ENCODE data around the gene SEPTIN1.

The SEPTIN1 gene

DNA sequence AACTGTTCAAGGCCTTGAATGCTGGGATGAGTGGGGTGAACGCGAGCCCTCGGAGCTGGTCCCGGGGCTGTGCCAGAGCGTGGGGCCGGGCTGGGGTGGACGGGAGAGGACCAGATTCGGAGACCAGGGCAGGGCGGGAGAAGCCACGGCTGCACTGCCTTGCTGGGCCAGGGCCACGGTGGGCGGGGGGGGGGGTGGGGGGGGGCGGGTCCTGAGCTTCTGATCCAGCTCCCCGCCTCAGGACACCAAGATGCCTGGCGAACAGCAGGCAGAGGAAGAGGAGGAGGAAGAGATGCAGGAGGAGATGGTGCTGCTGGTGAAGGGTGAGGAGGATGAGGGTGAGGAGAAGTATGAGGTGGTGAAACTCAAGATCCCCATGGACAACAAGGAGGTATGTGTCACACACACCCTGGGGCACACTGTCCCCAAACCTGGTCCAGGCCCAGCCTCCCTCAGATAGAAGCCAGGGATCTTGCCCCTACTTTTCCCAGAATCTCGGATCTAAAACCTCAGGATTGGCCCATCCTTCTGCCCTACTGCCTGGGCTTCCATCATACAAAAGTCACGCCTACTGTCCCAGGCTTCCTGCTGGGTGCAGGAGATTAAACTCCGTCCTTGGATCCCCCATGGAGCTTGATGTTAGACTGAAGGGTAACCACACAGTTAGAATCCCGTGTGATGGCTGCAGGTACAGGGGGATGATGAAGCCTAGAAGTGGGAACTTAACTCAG, 25.6 kb upstream of the SEPTIN1 start:
- Histone ChIP-seq H3K27ac (ENCODE audit: extremely low read depth, low read depth, low read length) (peak overlapping the region; percentile 92), H3K36me3 (ENCODE audit: control insufficient read depth in 2 of 2, insufficient read depth in 1 of 2, low read length in 2 of 2) (peaks cover 6 to 38% of the 10 kb centered on the region in 2 experiments; a peak in 2 of 3 replicates), H3K4me3 (ENCODE audit: low read depth, low read length) (peak overlapping the region; percentile 82), H3K4me1 (ENCODE audit: control insufficient read depth, insufficient read depth, low read length) (peaks cover 5% of the 10 kb centered on the region; the same call in 1 of the 2 replicates), H3K9me3 (ENCODE audit: control insufficient read depth, insufficient read depth, low read depth, low read length) (no peaks in the 10 kb centered on the region)
- ChIA-PET POLR2A (interaction anchor here (0.5 to 5.9 kb wide), 26 partner anchors 8 to 584 kb away, joined by 3 to 64 read pairs (median 4); partner anchors contain the start of genes ALDOA, CD2BP2, DCTPP1 and FBRS), CTCF (interaction anchor here (0.6 to 2.9 kb wide), 21 partner anchors 10 to 447 kb away, joined by 3 to 27 read pairs (median 5); partner anchors contain the start of genes DCTPP1, TBX6, TLCD3B and ZNF48)
- TF ChIP-seq ZNF501 (tag by site-specific recombination; IDR thresholded peaks at IDR 0.05): no peak
- no peak for TF ChIP-seq ZSCAN16 (tag by site-specific recombination; IDR thresholded peaks at IDR 0.05)
- no peak for TF ChIP-seq ZNF174 (tag by site-specific recombination; IDR thresholded peaks at IDR 0.05)
- no peak for TF ChIP-seq ZNF292 (tag by site-specific recombination; IDR thresholded peaks at IDR 0.05; ENCODE audit: borderline replicate concordance, low read depth)
- TF ChIP-seq ZFP3 (tag by site-specific recombination; IDR thresholded peaks at IDR 0.05; ENCODE audit: low read depth): no peak
- TF ChIP-seq ZNF747 (tag by site-specific recombination; IDR thresholded peaks at IDR 0.05): no peak
- TF ChIP-seq SP7 (tag by site-specific recombination; IDR thresholded peaks at IDR 0.05): 0 out of 2 replicates have a peak, but pooled peaks have one; percentile 51
- TF ChIP-seq ZNF624 (tag by site-specific recombination; IDR thresholded peaks at IDR 0.05): no peak
- no peak for TF ChIP-seq ZFHX2 (tag by site-specific recombination; conservative IDR thresholded peaks at IDR 0.05)
- no peak for TF ChIP-seq ZNF837 (tag by site-specific recombination; IDR thresholded peaks at IDR 0.05)
- TF ChIP-seq, protein P1, sequence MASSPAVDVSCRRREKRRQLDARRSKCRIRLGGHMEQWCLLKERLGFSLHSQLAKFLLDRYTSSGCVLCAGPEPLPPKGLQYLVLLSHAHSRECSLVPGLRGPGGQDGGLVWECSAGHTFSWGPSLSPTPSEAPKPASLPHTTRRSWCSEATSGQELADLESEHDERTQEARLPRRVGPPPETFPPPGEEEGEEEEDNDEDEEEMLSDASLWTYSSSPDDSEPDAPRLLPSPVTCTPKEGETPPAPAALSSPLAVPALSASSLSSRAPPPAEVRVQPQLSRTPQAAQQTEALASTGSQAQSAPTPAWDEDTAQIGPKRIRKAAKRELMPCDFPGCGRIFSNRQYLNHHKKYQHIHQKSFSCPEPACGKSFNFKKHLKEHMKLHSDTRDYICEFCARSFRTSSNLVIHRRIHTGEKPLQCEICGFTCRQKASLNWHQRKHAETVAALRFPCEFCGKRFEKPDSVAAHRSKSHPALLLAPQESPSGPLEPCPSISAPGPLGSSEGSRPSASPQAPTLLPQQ (tag by site-specific recombination; IDR thresholded peaks at IDR 0.05): no peak
- TF ChIP-seq, protein P2, sequence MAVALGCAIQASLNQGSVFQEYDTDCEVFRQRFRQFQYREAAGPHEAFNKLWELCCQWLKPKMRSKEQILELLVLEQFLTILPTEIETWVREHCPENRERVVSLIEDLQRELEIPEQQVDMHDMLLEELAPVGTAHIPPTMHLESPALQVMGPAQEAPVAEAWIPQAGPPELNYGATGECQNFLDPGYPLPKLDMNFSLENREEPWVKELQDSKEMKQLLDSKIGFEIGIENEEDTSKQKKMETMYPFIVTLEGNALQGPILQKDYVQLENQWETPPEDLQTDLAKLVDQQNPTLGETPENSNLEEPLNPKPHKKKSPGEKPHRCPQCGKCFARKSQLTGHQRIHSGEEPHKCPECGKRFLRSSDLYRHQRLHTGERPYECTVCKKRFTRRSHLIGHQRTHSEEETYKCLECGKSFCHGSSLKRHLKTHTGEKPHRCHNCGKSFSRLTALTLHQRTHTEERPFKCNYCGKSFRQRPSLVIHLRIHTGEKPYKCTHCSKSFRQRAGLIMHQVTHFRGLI (tag by site-specific recombination; IDR thresholded peaks at IDR 0.05): 0 out of 2 replicates have a peak, but pooled peaks have one; percentile 58
- no peak for TF ChIP-seq ZNF792 (tag by site-specific recombination; IDR thresholded peaks at IDR 0.05)
- no peak for TF ChIP-seq ZNF585B (tag by site-specific recombination; IDR thresholded peaks at IDR 0.05)
- no peak for TF ChIP-seq KLF7 (tag by site-specific recombination; IDR thresholded peaks at IDR 0.05; ENCODE audit: borderline replicate concordance)
- TF ChIP-seq ZNF133 (tag by site-specific recombination; IDR thresholded peaks at IDR 0.05): no peak
- TF ChIP-seq ZNF548 (tag by site-specific recombination; IDR thresholded peaks at IDR 0.05): no peak
- no peak for TF ChIP-seq ZNF670 (tag by site-specific recombination; IDR thresholded peaks at IDR 0.05; ENCODE audit: low read depth)
- TF ChIP-seq, protein P3, sequence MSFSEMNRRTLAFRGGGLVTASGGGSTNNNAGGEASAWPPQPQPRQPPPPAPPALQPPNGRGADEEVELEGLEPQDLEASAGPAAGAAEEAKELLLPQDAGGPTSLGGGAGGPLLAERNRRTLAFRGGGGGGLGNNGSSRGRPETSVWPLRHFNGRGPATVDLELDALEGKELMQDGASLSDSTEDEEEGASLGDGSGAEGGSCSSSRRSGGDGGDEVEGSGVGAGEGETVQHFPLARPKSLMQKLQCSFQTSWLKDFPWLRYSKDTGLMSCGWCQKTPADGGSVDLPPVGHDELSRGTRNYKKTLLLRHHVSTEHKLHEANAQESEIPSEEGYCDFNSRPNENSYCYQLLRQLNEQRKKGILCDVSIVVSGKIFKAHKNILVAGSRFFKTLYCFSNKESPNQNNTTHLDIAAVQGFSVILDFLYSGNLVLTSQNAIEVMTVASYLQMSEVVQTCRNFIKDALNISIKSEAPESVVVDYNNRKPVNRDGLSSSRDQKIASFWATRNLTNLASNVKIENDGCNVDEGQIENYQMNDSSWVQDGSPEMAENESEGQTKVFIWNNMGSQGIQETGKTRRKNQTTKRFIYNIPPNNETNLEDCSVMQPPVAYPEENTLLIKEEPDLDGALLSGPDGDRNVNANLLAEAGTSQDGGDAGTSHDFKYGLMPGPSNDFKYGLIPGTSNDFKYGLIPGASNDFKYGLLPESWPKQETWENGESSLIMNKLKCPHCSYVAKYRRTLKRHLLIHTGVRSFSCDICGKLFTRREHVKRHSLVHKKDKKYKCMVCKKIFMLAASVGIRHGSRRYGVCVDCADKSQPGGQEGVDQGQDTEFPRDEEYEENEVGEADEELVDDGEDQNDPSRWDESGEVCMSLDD (tag by site-specific recombination; IDR thresholded peaks at IDR 0.05): no peak
- TF ChIP-seq BCL11A (tag by site-specific recombination; IDR thresholded peaks at IDR 0.05; ENCODE audit: low read depth): no peak; the same call in 1 of the 2 replicates
- TF ChIP-seq, protein P4, sequence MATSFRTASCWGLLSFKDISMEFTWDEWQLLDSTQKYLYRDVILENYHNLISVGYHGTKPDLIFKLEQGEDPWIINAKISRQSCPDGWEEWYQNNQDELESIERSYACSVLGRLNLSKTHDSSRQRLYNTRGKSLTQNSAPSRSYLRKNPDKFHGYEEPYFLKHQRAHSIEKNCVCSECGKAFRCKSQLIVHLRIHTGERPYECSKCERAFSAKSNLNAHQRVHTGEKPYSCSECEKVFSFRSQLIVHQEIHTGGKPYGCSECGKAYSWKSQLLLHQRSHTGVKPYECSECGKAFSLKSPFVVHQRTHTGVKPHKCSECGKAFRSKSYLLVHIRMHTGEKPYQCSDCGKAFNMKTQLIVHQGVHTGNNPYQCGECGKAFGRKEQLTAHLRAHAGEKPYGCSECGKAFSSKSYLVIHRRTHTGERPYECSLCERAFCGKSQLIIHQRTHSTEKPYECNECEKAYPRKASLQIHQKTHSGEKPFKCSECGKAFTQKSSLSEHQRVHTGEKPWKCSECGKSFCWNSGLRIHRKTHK (tag by site-specific recombination; IDR thresholded peaks at IDR 0.05): no peak
- no peak for TF ChIP-seq MYNN (tag by site-specific recombination; IDR thresholded peaks at IDR 0.05; ENCODE audit: borderline replicate concordance)
- TF ChIP-seq ZNF354C (tag by site-specific recombination; IDR thresholded peaks at IDR 0.05; ENCODE audit: borderline replicate concordance, low read depth): no peak
- TF ChIP-seq, protein P5, sequence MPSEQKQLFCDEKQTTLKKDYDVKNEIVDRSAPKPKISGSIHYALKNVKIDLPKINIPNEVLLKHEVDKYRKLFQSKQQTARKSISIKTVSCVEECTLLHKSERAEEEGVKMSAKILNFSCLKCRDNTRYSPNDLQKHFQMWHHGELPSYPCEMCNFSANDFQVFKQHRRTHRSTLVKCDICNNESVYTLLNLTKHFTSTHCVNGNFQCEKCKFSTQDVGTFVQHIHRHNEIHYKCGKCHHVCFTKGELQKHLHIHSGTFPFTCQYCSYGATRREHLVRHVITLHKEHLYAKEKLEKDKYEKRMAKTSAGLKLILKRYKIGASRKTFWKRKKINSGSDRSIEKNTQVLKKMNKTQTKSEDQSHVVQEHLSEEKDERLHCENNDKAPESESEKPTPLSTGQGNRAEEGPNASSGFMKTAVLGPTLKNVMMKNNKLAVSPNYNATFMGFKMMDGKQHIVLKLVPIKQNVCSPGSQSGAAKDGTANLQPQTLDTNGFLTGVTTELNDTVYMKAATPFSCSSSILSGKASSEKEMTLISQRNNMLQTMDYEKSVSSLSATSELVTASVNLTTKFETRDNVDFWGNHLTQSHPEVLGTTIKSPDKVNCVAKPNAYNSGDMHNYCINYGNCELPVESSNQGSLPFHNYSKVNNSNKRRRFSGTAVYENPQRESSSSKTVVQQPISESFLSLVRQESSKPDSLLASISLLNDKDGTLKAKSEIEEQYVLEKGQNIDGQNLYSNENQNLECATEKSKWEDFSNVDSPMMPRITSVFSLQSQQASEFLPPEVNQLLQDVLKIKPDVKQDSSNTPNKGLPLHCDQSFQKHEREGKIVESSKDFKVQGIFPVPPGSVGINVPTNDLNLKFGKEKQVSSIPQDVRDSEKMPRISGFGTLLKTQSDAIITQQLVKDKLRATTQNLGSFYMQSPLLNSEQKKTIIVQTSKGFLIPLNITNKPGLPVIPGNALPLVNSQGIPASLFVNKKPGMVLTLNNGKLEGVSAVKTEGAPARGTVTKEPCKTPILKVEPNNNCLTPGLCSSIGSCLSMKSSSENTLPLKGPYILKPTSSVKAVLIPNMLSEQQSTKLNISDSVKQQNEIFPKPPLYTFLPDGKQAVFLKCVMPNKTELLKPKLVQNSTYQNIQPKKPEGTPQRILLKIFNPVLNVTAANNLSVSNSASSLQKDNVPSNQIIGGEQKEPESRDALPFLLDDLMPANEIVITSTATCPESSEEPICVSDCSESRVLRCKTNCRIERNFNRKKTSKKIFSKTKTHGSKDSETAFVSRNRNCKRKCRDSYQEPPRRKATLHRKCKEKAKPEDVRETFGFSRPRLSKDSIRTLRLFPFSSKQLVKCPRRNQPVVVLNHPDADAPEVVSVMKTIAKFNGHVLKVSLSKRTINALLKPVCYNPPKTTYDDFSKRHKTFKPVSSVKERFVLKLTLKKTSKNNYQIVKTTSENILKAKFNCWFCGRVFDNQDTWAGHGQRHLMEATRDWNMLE (tag by site-specific recombination; conservative IDR thresholded peaks at IDR 0.05; ENCODE audit: low read depth): no peak
- no peak for TF ChIP-seq ZNF426 (tag by site-specific recombination; IDR thresholded peaks at IDR 0.05)

Data from HEK293 (cell line).